H9 (cell line): ENCODE data around the gene CLSTN3. TPM values are rescaled to one million over a fixed set of nuclear protein-coding genes. Genes with fewer than 3 reads are reported as not detected.

Experiments
- DNase-seq: peaks from one replicate; pipeline ENCODE4 v3.0.0-alpha.2; 2017
- H2AFZ ChIP-seq: one replicate; pipeline ENCODE4 v1.6.1; 2013; ENCODE audit warnings: mild to moderate bottlenecking, low read length, control low read depth, moderate library complexity
- H2AK5ac ChIP-seq: 2 replicates; pipeline ENCODE4 v1.6.1; 2013; ENCODE audit warnings: low read length, control low read depth, mixed read lengths; ENCODE audit not compliant: insufficient read length
- H2BK120ac ChIP-seq: one replicate; pipeline ENCODE4 v1.6.1; 2013; ENCODE audit warnings: low read depth, mild to moderate bottlenecking, low read length, control low read depth, inconsistent platforms; ENCODE audit not compliant: poor library complexity, severe bottlenecking
- H2BK12ac ChIP-seq: 2 replicates; pipeline ENCODE4 v1.6.1; 2013; ENCODE audit warnings: low read length, control low read depth, mixed read lengths, low read depth; ENCODE audit not compliant: insufficient read length
- H2BK15ac ChIP-seq: 2 replicates; pipeline ENCODE4 v1.6.1; 2013; ENCODE audit warnings: low read depth, low read length, control low read depth
- H2BK20ac ChIP-seq: one replicate; pipeline ENCODE4 v1.6.1; 2013; ENCODE audit warnings: low read depth, mild to moderate bottlenecking, low read length, control low read depth, inconsistent platforms; ENCODE audit not compliant: poor library complexity, severe bottlenecking
- H2BK5ac ChIP-seq: 2 replicates; pipeline ENCODE4 v1.6.1; 2013; ENCODE audit warnings: low read length, control low read depth, mixed read lengths; ENCODE audit not compliant: insufficient read length
- H3K14ac ChIP-seq: 2 replicates; pipeline ENCODE4 v1.6.1; 2013; ENCODE audit warnings: low read length, control low read depth; ENCODE audit not compliant: insufficient read depth
- H3K18ac ChIP-seq: 2 replicates; pipeline ENCODE4 v1.6.1; 2013; ENCODE audit warnings: low read depth, mild to moderate bottlenecking, mixed read lengths, low read length, control low read depth; ENCODE audit not compliant: insufficient read length
- H3K23ac ChIP-seq: 2 replicates; pipeline ENCODE4 v1.6.1; 2013; ENCODE audit warnings: low read length, control low read depth, mixed read lengths, low read depth; ENCODE audit not compliant: insufficient read length
- H3K23me2 ChIP-seq: 2 replicates; pipeline ENCODE4 v1.6.1; 2013; ENCODE audit warnings: low read depth, mild to moderate bottlenecking, mixed read lengths, low read length, control low read depth; ENCODE audit not compliant: insufficient read length, poor library complexity, severe bottlenecking
- H3K27ac ChIP-seq: 2 replicates; pipeline ENCODE4 v1.5.1; 2013; ENCODE audit warnings: low read length, control low read depth, mixed read lengths, low read depth; ENCODE audit not compliant: insufficient read length
- H3K27me3 ChIP-seq: 2 replicates; pipeline ENCODE4 v1.6.1; 2013; ENCODE audit warnings: low read length, control low read depth, inconsistent platforms; ENCODE audit not compliant: insufficient read depth
- H3K4ac ChIP-seq: 2 replicates; pipeline ENCODE4 v1.6.1; 2013; ENCODE audit warnings: low read depth, mild to moderate bottlenecking, control low read depth, inconsistent platforms, low read length, moderate library complexity
- H3K4me1 ChIP-seq: 2 replicates; pipeline ENCODE4 v1.6.1; 2013; ENCODE audit warnings: low read length, control low read depth, inconsistent platforms; ENCODE audit not compliant: insufficient read depth
- H3K4me2 ChIP-seq: 2 replicates; pipeline ENCODE4 v1.6.1; 2013; ENCODE audit warnings: low read length, control low read depth, mixed read lengths; ENCODE audit not compliant: insufficient read length, insufficient read depth
- H3K56ac ChIP-seq: 2 replicates; pipeline ENCODE4 v1.6.1; 2013; ENCODE audit warnings: low read depth, mild to moderate bottlenecking, mixed read lengths, low read length, control low read depth; ENCODE audit not compliant: insufficient read length
- H3K79me1 ChIP-seq: 2 replicates; pipeline ENCODE4 v1.6.1; 2013; ENCODE audit warnings: low read depth, mild to moderate bottlenecking, moderate library complexity, low read length, control low read depth, inconsistent platforms; ENCODE audit not compliant: insufficient read depth, poor library complexity, severe bottlenecking
- H3K79me2 ChIP-seq: 2 replicates; pipeline ENCODE4 v1.6.1; 2013; ENCODE audit warnings: low read length, control low read depth, inconsistent platforms; ENCODE audit not compliant: insufficient read depth
- H3K9ac ChIP-seq: 2 replicates; pipeline ENCODE4 v1.6.1; 2013; ENCODE audit warnings: low read length, control low read depth, mixed read lengths; ENCODE audit not compliant: insufficient read length; ENCODE audit errors: extremely low read depth
- H3K9me3 ChIP-seq: one replicate; pipeline ENCODE4 v1.6.1; 2013; ENCODE audit warnings: low read depth, low read length, inconsistent platforms; ENCODE audit not compliant: control insufficient read depth
- H3T11ph ChIP-seq: one replicate; pipeline ENCODE4 v1.6.1; 2013; ENCODE audit warnings: mild to moderate bottlenecking, low read length, control low read depth, inconsistent platforms
- H4K20me1 ChIP-seq: one replicate; pipeline ENCODE4 v1.6.1; 2013; ENCODE audit not compliant: control insufficient read depth, insufficient read length, insufficient read depth
- H4K5ac ChIP-seq: 2 replicates; pipeline ENCODE4 v1.6.1; 2013; ENCODE audit warnings: low read depth, mild to moderate bottlenecking, mixed read lengths, low read length, control low read depth; ENCODE audit not compliant: insufficient read length
- H4K8ac ChIP-seq: replicated peaks from 2 replicates; pipeline ENCODE4 v1.6.1; 2013; ENCODE audit warnings: low read length, control low read depth, mixed read lengths, low read depth; ENCODE audit not compliant: insufficient read length
- H4K91ac ChIP-seq: 2 replicates; pipeline ENCODE4 v1.6.1; 2013; ENCODE audit warnings: low read depth, mild to moderate bottlenecking, moderate library complexity, mixed read lengths, low read length, control low read depth; ENCODE audit not compliant: insufficient read length
- H3K27ac Mint-ChIP-seq, 3 experiments: 2 replicates in 2 of 3; 3 replicates in 1 of 3; pipeline ENCODE4 v1.8.0; 2020 to 2021; ENCODE audit warnings: mixed read lengths in 3 of 3, mild to moderate bottlenecking in 1 of 3, moderate library complexity in 1 of 3
- H3K27me3 Mint-ChIP-seq: 2 replicates; pipeline ENCODE4 v1.8.0; 2021; ENCODE audit warnings: low read depth, mild to moderate bottlenecking, moderate library complexity, mixed read lengths
- H3K36me3 Mint-ChIP-seq, 3 experiments: 2 replicates in 2 of 3; 3 replicates in 1 of 3; pipeline ENCODE4 v1.8.0; 2020 to 2021; ENCODE audit warnings: low read depth in 3 of 3, mixed read lengths in 3 of 3; ENCODE audit not compliant: insufficient read depth in 1 of 3
- H3K4me1 Mint-ChIP-seq, 2 experiments: 2 replicates each; pipeline ENCODE4 v1.8.0; 2020; ENCODE audit warnings: mixed read lengths in 2 of 2
- H3K4me3 Mint-ChIP-seq, 2 experiments: 2 replicates in 1 of 2; 3 replicates in 1 of 2; pipeline ENCODE4 v1.8.0; 2020 to 2021; ENCODE audit warnings: mild to moderate bottlenecking in 2 of 2, mixed read lengths in 2 of 2, moderate library complexity in 1 of 2
- H3K9me3 Mint-ChIP-seq, 2 experiments: 2 replicates in 1 of 2; 3 replicates in 1 of 2; pipeline ENCODE4 v1.8.0; 2020; ENCODE audit warnings: mild to moderate bottlenecking in 2 of 2, mixed read lengths in 2 of 2, moderate library complexity in 1 of 2
- CTCF ChIP-seq: fragments of 200-600 bp; sonication (generic); conservative IDR thresholded peaks from 3 replicates; pipeline ENCODE4 v1.8.0; 2021; ENCODE audit warnings: antibody characterized with exemption, mild to moderate bottlenecking
- WGBS: extraction: QIAGEN DNeasy Blood & Tissue Kit; methylation state at CpG from one replicate; pipeline ENCODE4 v1.1.7; 2013; ENCODE audit warnings: missing lambda C conversion rate, low lambda C conversion rate, mixed read lengths; ENCODE audit not compliant: insufficient read length; ENCODE audit errors: extremely low coverage; 5-methylcytosine and 5-hydroxymethylcytosine counted together
- total RNA-seq: library from RNA; stranded (reverse); gene quantifications from 2 replicates; pipeline ENCODE4 v1.2.1, GENCODE V29; 2021

Gene CLSTN3
- total RNA-seq, 1 experiment from 2014 or later, result 26.2 TPM

GRCh38 chr12:7188562-7189397, 58.6 kb downstream of the CLSTN3 start:
- H3K4me3 Mint-ChIP-seq, result peak overlapping the region; percentile 84 to 91
- peaks cover 17 to 26% of the 10 kb centered on the region in 2 experiments for H3K4me1 Mint-ChIP-seq
- Histone ChIP-seq H3K27ac (no peak overlapping the region), H3K9ac (no peak overlapping the region), H2AK5ac (no peak overlapping the region), H3K79me1 (no peaks in the 10 kb centered on the region), H3K14ac (no peak overlapping the region), H3K56ac (no peak overlapping the region), H3K4me2 (peak overlapping the region; percentile 96), H2BK12ac (no peak overlapping the region), H2BK120ac (no peak overlapping the region), H3K23me2 (peaks cover 15% of the 10 kb centered on the region), H4K5ac (no peak overlapping the region), H3K4me1 (peaks cover 3% of the 10 kb centered on the region; the same call in 1 of the 2 replicates), H2AFZ (peak overlapping the region; percentile 78), H3K23ac (no peak overlapping the region), H3K27me3 (no peaks in the 10 kb centered on the region), H2BK15ac (no peak overlapping the region), H4K20me1 (no peaks in the 10 kb centered on the region), H4K91ac (no peak overlapping the region), H3K18ac (no peak overlapping the region), H3K79me2 (no peaks in the 10 kb centered on the region; the same call in 1 of the 2 replicates), H4K8ac (no peak overlapping the region), H2BK5ac (no peak overlapping the region), H3K4ac (no peak overlapping the region), H3T11ph (no peak overlapping the region), H3K9me3 (no peaks in the 10 kb centered on the region), H2BK20ac (no peak overlapping the region)
- peak; percentile 96 for DNase-seq
- H3K27me3 Mint-ChIP-seq, result peaks cover 3% of the 10 kb centered on the region
- no peaks in the 10 kb centered on the region; a peak in 1 of 5 replicates for H3K9me3 Mint-ChIP-seq
- H3K27ac Mint-ChIP-seq, result peak overlapping the region; percentile 79 to 96 (median 91); a peak in 5 of 7 replicates
- peak; percentile 90 for TF ChIP-seq CTCF
- no CpG with 5 or more reads among the region's 21 CpGs for WGBS
- H3K36me3 Mint-ChIP-seq, result peaks cover 21 to 23% (median 23%) of the 10 kb centered on the region in 3 experiments
